Activated CD8-positive, alpha-beta memory T cell treated with anti-CD3 and anti-CD28 coated beads for 48 hours (primary cell): Measurements from ENCODE around the gene EPS8L1.
"Not testable (repeated sequence)": the region's sequence is repeated elsewhere in the genome, so short reads cannot be mapped to it uniquely, and the experiment has no call there.

Experiments used
- DNase-seq, 3 experiments: peaks; one replicate each; pipeline ENCODE4 v3.0.0-alpha.2; 2020; ENCODE audit warnings: low read depth in 2 of 3, low spot score in 2 of 3

EPS8L1 gene

DNA sequence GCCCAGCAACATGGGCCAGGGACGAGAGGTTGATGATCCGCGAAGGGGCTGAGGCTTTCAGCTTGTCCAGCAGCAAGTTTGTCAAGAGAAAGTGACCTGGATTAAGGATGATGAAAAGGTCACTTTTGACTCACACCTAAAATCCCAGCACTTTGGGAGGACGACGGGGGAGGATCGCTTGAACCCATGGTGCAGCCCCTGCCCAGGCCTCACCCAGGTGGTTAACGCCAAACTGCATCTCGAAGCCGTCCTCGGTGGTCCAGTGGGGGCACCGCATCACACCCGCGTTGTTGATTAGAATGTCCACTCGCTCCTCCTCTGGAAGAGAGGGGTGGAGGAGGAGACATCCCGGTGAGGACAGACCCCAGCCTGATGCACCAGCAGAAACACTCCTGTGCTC, 27.2 kb upstream of the EPS8L1 start:
- no peak for DNase-seq

DNA sequence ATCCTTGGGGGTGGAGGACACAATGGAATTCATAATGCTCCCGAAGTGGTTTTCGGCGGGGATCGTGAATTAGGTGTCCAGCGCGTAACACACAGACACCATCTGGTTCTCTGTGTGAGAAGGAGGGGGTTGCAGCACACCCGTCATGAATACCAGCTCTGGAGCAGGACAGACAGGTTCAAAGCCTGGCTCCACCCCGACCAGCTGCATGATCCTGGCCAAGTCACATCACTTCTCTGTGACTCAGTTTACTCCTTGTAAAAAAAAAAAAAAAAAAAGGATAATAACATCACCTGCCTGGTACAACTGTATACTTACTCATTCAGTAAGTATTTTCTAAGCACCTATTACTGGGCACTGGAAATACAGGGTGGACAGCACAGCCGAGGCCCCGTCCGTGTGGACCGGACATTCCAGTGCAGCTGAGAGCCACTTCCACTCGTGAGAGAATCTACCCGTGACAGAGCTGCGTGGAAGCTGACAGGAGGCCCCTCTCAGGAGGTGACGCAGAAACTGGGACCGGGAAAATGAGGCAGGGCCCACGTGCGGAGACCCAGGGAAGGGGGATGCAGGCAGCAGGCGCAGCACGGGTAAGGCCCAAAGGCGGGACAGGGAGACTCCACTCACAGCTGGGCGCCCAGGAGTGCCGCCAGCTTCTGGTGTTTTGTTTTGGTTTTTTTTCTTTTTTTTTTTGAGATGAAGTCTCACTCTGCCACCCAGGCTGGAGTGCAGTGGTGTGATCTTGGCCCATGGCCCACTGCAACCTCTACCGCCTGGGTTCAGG, 24.7 kb upstream of the EPS8L1 start:
- DNase-seq: no peak

- DNase-seq: no peak
Measured at GRCh38 chr19:55053735-55054134, 21.9 kb upstream of the EPS8L1 start.

GRCh38 chr19:55056827-55057226, 18.8 kb upstream of the EPS8L1 start:
- DNase-seq: no peak

GRCh38 chr19:55058781-55059610, 16.7 kb upstream of the EPS8L1 start:
- DNase-seq: no peak

DNA sequence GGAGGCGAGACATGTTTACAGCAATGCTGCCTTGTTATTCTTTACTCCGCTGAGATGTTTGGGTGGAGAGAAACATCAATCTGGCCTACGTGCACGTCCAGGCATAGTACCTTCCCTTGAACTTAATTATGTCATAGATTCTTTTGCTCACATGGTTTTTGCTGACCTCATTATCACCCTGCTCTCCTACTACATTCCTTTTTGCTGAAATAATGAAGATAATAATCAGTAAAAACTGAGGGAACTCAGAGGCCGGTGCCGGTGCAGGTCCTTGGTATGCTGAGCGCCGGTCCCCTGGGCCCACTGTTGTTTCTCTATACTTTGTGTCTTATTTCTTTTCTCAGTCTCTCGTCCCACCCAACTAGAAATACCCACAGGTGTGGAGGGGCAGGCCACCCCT, 15.4 kb upstream of the EPS8L1 start:
- DNase-seq: not testable (repeated sequence)

GRCh38 chr19:55062735-55063491, 12.8 kb upstream of the EPS8L1 start, which contains the start of gene RDH13:
TSS of gene RDH13 (minus strand) at chr19:55063148. CDS start at chr19:55063032, 116 bp downstream.
- peak; percentile 94 to 99 (median 99) for DNase-seq

- DNase-seq: no peak
Measured at GRCh38 chr19:55063492-55063843, 12.2 kb upstream of the EPS8L1 start.

DNA sequence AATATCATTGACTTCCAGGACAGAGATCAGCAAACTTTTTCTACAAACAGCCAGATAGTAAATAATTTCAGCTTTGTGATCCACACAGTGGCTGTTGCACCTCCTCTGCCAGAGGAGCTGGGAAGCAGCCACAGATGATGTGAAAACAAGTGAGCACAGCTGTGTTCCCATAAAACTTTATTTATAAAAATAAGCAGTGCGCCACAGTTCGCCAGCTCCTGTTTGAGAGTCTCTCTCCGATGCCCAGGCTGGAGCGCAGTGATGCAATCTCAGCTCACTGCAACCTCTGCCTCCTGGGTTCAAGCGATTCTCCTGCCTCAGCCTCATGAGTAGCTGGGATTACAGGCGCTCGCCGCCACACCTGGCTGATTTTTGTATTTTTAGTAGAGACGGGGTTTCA, 10.2 kb upstream of the EPS8L1 start:
- DNase-seq: not testable (repeated sequence)

- no peak for DNase-seq
Measured at GRCh38 chr19:55066107-55066709, 9.5 kb upstream of the EPS8L1 start.

DNA sequence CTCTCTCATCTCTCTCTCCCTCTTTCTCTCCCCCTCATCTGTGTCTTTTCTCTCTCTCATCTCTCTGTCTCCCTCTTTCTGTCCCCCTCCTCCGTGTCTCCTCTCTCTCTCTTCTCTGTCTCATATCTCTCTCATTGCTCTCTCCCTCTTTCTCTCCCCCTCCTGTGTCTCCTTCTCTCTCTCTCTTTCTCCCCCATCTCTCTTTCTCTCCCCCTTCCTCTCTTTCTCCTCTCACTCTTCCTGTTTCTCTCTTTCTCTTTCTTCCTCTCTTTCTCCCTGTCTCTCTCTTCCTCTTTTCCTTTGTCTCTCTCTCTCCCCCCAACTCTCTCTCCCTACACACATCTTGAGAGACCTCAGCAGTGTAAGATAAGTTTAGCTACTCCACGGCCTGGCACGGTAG, 7.8 kb upstream of the EPS8L1 start:
- no peak for DNase-seq

- no peak for DNase-seq
Measured at GRCh38 chr19:55068950-55069864, 6.5 kb upstream of the EPS8L1 start.

- no peak for DNase-seq
Measured at GRCh38 chr19:55069865-55070197, 5.8 kb upstream of the EPS8L1 start.

DNA sequence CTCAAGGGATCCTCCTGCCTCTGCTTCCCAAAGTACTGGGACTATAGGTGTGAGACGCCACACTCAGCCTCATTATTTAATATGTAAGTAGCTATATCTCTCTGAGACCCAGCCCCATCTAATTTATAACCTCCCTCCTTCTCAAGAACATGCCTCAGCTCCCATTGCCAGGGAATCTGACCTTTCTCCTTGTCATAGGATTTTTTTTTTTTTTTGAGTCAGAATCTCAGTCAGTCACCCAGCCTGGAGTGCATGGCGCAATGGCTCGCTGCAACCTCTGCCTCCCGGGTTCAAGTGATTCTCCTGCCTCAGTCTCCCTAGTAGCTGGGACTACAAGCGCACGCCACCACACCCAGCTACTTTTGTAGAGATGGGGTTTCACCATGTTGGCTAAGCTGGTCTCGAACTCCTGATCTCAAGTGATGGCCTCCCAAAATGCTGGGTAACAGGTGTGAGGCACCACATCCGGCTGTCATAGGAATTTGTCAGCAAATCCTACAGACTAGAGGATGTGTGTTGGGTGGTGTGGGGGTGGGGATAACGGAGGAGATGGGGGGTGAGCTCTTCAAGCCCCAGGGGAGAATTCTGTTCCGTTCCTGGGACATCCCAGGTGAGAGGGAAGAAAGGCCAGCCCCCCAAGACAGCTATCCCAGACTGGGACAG, 5.1 kb upstream of the EPS8L1 start:
- DNase-seq: no peak

DNA sequence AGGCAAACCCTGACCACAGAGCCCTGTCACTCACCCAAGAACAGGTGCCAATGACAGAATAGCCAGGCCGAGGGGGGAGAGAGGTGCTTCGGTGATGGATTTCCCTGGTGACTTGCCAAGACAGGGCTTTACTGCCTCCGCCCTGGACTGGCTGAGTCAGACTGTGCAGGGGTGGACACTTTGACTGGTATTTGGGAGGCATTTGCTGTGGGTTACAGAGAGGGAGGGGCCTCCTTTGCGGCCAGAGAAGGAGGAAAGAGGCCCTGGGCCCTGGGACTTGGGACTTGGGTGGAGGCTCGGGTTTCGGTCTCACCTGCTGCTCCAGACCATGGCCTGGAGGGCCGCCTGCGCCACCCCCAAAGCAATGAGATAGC, 4.6 kb upstream of the EPS8L1 start:
- DNase-seq: no peak

- DNase-seq: no peak
Measured at GRCh38 chr19:55071913-55072312, 3.8 kb upstream of the EPS8L1 start.

GRCh38 chr19:55076321-55076720, 652 bp downstream of the EPS8L1 start:
- DNase-seq: no peak

- DNase-seq: no peak
Measured at GRCh38 chr19:55077106-55077505, 1.4 kb downstream of the EPS8L1 start.

GRCh38 chr19:55078996-55079395, 3.3 kb downstream of the EPS8L1 start:
- DNase-seq: no peak
